ENCODE results near the gene EIF5AL1.

GRCh38 chr10:79482741-79483140 is 29.6 kb upstream of the EIF5AL1 start:
- TF ChIP-seq CTCF (IDR thresholded peaks at IDR 0.05) (no peak), POLR2A (IDR thresholded peaks at IDR 0.05) (no peak)
